ENCODE measurements around the gene UGT1A9.

DNA sequence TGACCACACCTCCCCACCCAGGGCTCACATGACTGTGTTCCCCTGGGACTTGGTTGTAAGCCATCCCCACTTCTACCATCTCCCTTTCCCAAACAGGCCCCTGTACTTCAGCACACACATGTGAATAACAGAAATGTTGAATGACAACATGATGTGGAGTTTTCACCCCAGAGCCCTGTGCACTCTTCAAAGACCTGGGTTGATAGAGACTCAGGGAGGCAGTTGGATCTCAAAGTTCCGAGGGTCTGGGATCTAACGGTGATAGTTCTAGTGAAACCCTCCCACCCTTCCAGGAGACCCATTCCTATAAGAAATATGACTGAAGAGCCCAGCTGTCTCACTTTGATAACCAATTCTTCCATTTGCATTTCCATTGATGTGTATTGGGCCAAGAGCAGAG is 106.3 kb downstream of the UGT1A9 start, which contains the start of gene MROH2A:
- TF ChIP-seq ZSCAN29 (CRISPR knock-in tag; conservative IDR thresholded peaks at IDR 0.05) (no peak), ZNF510 (CRISPR knock-in tag; IDR thresholded peaks at IDR 0.05; ENCODE audit: low read depth) (no peak), POLR2A (IDR thresholded peaks at IDR 0.05; ENCODE audit: insufficient read depth in 1 of 2, low read depth in 2 of 2, low read length in 2 of 2) (no peak)
